ENCODE data around the gene TOGARAM2.

DNA sequence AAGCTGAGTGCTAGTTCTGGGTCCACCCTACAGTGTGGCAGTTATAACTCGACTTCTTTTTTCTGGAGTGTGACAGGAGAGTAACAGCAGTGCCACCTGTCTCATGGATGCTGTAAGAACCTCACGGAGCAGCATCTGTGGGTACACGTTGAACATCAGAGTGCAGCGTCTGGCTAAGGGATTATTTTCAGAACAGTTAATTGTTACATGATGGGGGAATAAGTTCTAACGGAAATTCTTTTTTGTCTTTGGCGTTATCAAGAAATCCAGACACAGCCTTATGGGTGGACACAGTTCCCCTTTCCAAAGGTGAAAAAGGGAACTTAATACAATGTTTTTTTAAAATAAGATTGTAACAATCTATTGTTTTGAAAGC is 28.3 kb upstream of the TOGARAM2 start:
- TF ChIP-seq, protein P1, sequence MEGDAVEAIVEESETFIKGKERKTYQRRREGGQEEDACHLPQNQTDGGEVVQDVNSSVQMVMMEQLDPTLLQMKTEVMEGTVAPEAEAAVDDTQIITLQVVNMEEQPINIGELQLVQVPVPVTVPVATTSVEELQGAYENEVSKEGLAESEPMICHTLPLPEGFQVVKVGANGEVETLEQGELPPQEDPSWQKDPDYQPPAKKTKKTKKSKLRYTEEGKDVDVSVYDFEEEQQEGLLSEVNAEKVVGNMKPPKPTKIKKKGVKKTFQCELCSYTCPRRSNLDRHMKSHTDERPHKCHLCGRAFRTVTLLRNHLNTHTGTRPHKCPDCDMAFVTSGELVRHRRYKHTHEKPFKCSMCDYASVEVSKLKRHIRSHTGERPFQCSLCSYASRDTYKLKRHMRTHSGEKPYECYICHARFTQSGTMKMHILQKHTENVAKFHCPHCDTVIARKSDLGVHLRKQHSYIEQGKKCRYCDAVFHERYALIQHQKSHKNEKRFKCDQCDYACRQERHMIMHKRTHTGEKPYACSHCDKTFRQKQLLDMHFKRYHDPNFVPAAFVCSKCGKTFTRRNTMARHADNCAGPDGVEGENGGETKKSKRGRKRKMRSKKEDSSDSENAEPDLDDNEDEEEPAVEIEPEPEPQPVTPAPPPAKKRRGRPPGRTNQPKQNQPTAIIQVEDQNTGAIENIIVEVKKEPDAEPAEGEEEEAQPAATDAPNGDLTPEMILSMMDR (conservative IDR thresholded peaks at IDR 0.05), result no peak
- TF ChIP-seq ZFX (IDR thresholded peaks at IDR 0.05), result no peak
